ENCODE results near the gene PPP1R12B.

- TF ChIP-seq CTCF (IDR thresholded peaks at IDR 0.05) = no peak
- no peak for TF ChIP-seq POLR2A (IDR thresholded peaks at IDR 0.05)
- TF ChIP-seq POLR2AphosphoS5 (IDR thresholded peaks at IDR 0.05) = no peak
Measured at GRCh38 chr1:202621446-202621845, 272.9 kb downstream of the PPP1R12B start.

All from gastroesophageal sphincter (tissue), 3 donors.